ENCODE data around the gene C7.

The C7 gene

DNA sequence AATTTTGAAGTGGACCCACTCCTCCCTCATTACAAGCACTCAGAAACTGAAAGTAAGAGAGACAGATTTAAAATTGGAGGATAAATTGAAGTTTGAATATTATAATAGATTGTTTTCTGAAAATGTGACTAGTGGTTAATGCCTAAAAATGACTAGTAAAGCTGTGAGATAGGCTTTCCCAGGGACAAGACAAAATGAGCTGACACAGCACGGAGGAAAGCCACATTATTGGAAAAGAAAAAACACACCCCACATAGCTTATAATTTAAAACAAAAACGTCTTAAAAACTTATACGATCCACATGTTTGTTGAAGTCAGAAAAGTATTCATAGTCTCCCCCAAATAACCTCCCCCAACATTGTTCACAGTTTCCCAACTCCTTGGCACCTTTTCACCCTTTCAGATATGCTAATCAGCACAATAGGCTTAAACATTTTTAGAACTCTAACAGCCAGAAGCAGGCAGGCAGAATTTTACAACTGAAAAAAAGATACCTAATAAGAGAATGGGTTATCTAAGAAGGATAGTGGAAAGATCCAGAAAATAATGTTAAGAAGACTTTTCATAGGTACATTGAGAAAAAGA lies 6.1 kb downstream of the C7 start:
- no peak for DNase-seq (ENCODE audit: low read depth in 1 of 2, low spot score in 1 of 2)

DNA sequence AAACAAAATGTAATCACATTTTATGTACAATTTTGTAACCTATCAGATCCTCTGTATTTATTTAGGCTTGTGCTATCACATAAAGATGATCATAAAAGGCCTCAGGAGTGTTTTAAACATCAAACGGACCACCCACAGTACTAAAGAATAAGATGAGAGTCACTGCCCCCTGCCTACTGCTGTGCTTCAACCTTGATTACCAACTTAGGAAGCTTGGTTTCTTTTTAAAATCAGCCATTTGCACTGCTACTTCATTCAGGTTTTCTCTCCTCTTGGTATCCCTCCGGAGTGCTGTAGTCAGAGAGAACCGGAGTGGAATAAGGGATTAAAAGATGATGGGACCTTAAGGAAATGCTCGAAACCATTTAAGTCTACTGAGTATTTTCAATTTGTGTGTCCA lies 6.9 kb downstream of the C7 start:
- no peak for DNase-seq (ENCODE audit: low read depth in 1 of 2, low spot score in 1 of 2)

DNA sequence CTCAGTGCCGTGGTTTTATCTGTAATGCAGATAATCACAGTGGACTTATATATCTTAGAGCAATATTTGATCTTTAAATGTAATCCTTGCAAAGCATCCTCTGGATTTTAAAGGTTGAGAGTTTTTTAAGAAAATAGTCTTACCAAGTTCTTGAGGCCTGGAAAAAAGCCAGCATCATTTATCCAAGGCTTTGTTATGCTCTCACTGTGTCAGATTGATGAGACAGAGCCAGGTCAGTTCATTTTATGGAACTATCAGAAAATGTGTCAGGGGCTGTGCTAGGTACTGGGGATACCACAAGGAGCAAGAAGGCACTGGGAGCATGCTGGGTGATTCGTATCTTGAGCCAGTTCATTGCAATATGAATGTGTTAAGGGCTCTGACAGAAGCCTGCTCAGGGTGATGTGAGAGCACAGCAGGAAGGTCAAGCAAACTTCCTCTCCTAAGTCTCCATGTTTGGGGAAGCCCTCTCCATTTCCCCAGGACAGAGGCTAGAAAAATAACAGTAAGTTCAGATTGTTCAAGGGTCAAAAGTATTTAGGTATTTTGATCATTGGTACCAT lies 19.7 kb downstream of the C7 start:
- no peak for DNase-seq (ENCODE audit: low read depth in 1 of 2, low spot score in 1 of 2)

DNA sequence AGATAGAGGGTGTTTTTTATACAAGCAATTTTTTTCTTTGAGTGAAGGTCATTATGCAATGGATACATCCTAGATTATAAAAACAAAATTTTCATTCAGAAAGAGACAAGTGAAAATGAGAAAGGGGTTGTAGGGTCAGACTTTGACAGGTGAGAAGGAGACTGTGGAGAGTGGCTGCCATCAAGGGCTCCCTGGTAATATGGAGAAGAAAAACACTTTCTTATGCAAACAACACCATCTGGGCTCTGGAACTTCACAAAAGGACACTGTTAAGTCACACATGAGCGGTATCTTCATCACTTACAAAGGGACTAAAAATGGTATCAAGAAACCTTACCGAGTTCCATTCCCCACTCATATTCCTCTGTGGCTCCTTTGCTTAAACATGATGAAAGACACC lies 23.5 kb downstream of the C7 start:
- no peak for DNase-seq (ENCODE audit: low read depth in 1 of 2, low spot score in 1 of 2)

DNA sequence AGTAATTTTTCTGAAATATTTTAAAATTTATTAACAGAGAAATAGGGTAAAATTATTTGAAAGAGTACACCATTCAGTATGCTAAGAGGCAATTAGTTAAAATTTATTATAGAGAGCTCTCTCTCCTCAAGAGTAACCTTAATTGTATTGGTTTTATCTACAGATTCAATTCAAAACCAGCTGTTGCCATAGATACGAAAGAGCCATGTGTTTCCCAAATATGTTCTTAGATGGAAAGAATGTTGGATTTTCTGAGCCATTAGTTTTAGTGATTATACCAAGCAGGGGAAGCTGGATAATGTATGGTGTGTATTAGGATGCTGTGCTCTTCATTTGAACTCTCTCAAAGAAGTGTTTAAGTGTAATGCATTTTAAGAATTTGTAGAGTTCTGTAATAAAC lies 27.8 kb downstream of the C7 start:
- DNase-seq (ENCODE audit: low read depth in 1 of 2, low spot score in 1 of 2): no peak

DNA sequence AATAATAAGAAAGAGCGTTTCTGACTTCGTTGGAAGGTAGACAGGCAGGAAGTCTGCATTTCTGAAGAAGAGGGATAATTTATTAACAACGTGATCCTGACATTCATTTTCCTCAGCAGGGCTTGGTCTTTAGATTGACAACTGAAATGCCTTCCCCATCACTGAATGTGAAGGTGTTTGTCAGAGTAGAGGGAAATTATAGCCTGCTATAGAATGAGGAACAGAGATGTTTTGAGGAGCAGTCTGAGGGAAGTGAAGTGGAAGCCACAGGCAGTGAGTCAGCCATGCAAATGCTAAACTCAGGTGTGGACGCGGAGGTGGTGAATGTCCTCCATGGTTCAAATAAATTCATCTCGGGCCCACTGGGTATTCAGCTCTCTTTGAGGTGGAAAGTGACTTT lies 30.5 kb downstream of the C7 start:
- DNase-seq (ENCODE audit: low read depth in 1 of 2, low spot score in 1 of 2): no peak

DNA sequence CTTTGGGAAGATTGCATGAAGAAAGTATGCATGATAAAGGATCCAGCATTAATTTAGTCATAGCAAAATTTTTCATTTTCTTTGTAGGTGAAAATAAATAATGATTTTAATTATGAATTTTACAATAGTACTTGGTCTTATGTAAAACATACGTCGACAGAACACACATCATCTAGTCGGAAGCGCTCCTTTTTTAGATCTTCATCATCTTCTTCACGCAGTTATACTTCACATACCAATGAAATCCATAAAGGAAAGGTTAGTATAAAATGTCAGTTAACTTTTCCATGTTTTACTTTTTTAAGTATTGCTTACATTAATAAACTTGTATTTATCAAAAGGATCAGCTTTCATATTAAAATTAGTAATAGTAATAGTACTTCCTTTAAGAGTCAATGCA lies 35.8 kb downstream of the C7 start:
- DNase-seq (ENCODE audit: low read depth in 1 of 2, low spot score in 1 of 2): no peak

DNA sequence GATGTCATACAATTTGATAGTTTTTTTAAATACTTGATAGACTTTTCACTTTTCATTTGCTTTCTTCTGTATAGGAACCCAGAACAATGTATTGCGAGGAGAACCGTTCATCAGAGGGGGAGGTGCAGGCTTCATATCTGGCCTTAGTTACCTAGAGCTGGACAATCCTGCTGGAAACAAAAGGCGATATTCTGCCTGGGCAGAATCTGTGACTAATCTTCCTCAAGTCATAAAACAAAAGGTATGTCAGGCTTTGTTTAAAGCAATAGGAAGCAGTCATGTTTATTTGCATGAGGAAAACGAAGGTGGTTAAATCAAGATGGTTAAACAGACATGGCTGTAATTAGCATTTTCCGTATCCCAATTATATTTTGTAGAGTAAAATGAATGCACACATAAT lies 46.0 kb downstream of the C7 start:
- no peak for DNase-seq (ENCODE audit: low read depth in 1 of 2, low spot score in 1 of 2)

DNA sequence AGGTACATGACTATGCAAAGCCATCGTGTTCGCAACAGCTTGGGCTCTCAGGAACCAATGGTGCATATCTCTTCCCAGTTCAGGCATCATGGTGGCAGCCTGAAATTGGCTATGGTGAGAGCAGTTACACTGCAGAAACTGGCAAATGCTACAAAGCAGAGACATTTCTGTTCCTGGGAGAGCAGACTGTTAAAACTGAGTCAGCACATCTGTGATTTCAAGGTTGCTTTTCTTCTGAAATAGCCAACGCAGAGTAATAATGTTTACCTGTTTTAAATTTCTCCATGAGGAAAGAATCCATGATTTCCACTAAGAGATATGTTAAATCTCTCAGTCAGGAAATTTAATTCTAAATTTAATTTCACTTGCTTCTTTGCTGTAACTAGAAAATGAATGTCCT lies 47.8 kb downstream of the C7 start:
- no peak for DNase-seq (ENCODE audit: low read depth in 1 of 2, low spot score in 1 of 2)

DNA sequence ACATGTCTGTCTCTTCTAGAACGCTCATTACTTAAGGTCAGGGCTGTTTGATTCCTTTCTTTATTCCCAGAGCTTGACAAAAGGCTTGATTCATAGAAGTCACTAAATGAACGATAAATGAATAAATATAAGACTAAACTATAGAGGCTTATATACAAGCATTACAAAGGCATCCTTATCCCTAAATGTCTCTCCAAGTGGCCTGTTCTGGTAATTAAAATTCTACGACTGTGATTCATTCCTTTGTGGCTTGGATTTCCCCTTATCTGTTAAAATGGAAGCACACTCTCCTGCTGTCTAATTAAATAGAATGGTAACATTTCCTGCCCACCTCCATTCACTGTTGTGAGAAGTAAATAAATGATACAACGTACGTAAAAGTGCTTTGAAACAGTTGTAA lies 49.5 kb downstream of the C7 start:
- no peak for DNase-seq (ENCODE audit: low read depth in 1 of 2, low spot score in 1 of 2)

DNA sequence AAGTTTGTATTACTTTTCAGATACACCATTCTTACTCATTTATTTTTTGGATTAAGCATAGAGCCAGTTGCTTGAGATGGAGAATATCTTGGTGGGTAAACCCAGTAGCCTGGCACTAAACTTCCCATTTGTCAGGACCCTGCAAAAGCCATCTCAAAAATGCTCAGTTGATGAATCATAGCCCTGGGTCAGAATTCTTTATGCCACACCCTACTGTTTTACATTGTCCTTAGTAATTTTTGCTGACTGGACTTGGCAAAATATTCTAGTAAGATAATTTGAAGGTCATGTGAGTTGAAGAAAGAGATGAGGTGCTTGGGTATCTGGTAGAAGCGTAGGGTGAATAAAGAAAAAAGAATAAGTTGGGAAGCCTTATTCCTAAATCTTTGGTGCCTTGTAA lies 50.7 kb downstream of the C7 start:
- no peak for DNase-seq (ENCODE audit: low read depth in 1 of 2, low spot score in 1 of 2)

DNA sequence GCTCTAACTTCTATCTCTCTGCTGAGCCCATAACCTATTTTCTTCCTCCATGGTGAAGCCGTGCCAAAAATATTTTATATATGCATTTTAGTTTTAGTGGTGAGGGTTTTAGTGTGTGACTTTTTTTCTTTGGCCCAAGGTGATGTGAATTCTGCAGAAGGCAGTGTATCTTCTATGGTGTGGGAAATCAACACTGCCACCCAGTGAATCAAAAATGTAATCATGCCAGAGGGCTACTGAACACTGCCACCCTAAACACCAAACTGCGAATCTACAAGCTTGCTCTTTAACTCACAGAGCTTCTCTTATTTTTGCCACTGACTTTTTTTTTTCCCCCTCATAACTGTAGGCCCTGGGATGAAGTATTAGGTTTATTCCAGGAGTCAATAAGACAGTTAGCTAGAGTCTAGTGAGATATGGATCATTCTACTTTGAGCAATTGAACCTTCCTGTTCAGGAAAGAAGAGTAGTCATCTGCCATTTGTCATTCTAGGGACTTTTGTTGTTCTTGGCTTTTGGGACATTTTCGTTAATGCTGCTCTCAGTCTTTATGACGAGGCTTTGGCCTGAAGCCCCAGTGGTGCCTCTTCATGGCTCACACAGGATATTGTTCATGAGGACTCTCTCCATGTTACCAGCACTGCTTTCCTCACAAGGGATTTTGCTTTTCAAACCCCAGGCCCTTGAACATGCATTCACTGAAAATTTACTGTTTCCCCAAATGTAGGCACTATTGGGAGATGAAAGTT lies 53.1 kb downstream of the C7 start:
- DNase-seq (ENCODE audit: low read depth in 1 of 2, low spot score in 1 of 2): no peak

DNA sequence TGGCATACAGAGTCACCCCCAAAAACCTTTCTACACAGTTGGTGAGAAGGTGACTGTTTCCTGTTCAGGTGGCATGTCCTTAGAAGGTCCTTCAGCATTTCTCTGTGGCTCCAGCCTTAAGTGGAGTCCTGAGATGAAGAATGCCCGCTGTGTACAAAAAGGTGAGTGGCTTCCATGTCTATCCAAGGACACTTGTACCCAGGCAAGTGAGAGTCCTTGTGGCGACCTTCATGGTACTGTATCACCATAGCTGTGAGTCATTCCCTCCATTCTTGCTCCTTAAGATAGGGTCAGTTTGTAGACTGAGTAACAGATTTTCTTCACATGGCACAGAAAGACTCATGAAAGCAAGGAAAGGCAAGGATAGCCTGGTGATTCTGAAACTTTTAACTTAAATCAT lies 63.1 kb downstream of the C7 start:
- DNase-seq (ENCODE audit: low read depth in 1 of 2, low spot score in 1 of 2): no peak

DNA sequence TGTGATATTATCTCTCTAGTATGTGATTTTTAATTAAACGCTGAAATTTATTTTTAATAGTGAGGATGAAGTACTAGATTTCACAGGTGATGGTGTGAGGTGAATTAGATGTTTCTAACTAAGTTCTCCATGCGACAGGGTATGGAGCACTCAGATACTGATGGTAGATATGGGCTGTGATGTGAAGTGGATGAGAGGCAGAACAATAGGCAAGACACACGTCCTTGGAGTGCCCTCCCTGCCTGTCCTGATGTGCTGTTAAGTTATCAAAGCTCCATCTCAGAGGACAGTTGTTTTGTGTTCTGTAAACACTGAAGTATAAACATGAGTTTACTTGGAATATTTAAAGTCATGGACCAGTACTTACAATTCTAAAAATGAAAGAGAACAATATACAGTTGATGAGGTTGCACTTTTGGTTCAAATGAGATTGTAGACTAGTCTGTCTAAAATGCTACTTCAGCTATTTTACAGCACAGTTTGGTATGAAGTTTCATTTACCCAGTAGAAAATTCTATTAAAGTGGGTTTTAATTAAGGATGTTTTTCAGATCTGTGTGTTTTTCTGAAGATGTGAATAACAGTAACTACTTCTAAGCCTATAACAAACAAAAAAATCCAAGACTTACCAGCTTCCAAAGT lies 64.2 kb downstream of the C7 start:
- DNase-seq (ENCODE audit: low read depth in 1 of 2, low spot score in 1 of 2): no peak

DNA sequence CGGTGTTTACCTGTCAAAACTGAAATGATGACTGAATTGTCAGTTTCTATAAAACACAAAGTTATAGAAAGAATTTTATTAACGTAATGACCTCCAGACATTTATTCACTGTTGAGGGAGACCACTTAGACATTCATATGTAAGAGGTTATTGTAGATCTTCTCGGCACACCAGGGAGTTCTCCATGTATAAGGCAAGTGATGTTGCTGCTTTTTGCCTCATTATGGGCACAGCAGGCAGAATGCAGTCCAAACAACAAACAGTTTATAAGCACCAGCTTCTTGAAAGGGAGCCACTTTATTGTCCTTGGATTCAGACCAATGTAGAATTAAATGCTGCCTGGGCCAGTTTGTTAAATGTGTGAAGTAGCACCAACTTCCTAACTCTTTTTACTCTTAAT lies 66.7 kb downstream of the C7 start:
- no peak for DNase-seq (ENCODE audit: low read depth in 1 of 2, low spot score in 1 of 2)

DNA sequence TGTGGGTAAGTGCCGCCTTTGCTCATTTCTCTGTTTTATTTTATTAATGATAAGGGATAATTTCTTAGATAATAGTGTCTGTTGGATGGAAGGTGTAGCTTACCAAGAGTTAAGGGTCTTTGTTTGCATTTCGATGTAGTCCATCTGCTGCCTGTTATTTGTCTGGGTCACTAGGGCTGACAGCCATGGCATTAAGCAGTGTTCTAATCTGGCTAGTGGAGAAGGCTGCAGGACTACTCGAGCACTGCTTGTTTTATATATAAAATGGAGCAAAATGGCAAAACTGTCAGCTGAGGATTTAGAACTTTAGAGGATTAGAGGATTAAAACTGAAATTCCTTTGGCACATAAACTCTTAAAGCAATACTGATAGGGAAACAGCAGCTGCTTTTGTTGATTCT lies 67.5 kb downstream of the C7 start:
- no peak for DNase-seq (ENCODE audit: low read depth in 1 of 2, low spot score in 1 of 2)

DNA sequence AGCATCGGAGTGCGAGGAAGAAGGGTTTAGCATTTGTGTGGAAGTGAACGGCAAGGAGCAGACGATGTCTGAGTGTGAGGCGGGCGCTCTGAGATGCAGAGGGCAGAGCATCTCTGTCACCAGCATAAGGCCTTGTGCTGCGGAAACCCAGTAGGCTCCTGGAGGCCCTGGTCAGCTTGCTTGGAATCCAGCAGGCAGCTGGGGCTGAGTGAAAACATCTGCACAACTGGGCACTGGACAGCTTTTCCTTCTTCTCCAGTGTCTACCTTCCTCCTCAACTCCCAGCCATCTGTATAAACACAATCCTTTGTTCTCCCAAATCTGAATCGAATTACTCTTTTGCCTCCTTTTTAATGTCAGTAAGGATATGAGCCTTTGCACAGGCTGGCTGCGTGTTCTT lies 72.1 kb downstream of the C7 start:
- DNase-seq (ENCODE audit: low read depth in 1 of 2, low spot score in 1 of 2): no peak

DNA sequence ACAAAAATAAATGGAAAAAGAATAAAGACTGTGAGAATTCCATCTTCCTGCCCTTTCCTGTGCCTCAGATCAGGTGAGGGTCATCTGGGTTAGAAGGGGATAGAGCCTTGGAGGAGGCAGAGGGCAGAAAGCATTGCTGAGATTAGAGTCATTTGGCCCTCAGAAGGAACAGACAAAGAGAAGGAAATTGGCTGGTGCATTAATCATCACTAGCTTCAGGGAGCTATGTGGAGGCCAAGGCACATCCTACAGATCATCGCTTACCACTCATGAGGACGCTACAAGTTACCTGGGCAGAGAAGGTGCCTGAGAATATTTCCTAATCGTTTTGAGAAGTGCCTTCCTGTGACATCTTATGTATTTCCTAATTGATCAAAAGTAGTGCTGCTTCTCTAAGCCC lies 74.5 kb downstream of the C7 start:
- no peak for DNase-seq (ENCODE audit: low read depth in 1 of 2, low spot score in 1 of 2)

DNA sequence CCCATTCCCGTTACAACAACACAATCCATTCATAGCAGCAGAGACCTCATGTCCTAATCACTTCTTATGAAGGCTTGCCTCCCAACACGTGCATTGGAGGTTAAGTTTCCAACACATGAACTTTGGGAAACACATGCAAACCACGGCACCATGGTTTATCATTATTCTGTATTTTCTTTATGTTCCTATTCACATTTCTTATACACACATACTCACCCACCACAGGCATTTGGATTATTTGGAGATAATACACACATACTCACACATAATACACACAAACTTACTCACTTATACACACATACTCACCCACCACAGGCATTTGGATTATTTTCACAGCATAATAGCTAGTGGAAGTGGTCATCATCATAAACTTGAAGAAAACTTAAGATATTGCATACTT lies 75.6 kb downstream of the C7 start:
- no peak for DNase-seq (ENCODE audit: low read depth in 1 of 2, low spot score in 1 of 2)

DNA sequence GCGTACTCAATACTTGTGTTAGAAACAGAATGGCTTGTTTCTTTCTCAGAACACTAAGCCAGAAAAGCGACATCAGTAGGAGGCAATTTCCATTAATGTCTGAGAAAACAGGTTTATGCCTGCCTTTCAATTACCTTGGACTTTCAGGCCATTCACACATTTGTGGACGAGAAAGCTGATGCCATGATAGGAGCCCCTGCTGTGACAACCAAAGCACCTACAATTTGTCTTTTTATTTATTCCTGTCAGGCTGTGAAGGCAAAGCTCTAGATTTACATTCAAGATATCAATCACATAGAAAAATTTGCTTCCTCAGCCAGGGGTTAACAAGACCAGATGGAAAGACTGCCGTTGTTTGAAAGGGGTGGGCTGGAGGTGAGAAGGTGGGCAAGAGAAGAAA lies 76.2 kb downstream of the C7 start:
- DNase-seq (ENCODE audit: low read depth in 1 of 2, low spot score in 1 of 2): no peak

DNA sequence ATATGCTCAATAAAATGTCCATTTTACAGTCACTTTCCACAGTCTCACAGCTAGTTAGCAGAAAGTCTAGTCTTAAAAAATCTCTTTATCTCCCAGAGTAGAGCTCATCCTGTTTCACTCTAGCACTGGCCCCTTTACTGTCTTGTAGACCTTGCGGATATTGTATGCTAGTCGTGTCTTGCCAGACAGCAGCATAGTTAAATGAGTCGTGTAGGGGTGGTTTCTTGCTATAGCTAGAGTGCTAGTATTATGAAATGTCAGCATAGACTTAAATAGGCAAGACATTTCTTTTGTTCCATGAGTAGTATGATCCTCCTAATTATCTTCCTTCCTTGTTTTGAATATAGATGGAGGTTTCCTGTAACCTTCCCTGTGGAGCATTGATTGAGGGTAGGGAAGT lies 77.4 kb downstream of the C7 start:
- DNase-seq (ENCODE audit: low read depth in 1 of 2, low spot score in 1 of 2): no peak

DNA sequence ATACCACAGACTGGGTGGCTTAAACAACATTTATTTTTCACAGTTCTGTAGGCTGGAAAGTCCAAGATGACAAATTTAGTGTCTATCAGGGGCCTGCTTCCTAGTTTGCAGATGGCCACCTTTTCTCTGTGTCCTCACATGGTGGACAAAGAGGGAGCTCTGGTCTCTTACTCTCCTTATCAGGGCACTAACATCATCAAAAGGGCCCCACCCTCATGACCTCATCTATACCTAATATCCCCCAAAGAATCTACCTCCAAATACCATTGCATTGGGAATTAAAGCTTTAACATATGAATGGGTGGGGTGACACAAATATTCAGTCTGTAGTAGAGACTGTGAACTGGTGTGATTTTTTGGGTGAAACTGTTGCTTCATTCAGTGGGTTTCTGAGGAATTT lies 78.1 kb downstream of the C7 start:
- DNase-seq (ENCODE audit: low read depth in 1 of 2, low spot score in 1 of 2): no peak
